ENCODE results near the gene C12orf50.

Gene C12orf50, protein sequence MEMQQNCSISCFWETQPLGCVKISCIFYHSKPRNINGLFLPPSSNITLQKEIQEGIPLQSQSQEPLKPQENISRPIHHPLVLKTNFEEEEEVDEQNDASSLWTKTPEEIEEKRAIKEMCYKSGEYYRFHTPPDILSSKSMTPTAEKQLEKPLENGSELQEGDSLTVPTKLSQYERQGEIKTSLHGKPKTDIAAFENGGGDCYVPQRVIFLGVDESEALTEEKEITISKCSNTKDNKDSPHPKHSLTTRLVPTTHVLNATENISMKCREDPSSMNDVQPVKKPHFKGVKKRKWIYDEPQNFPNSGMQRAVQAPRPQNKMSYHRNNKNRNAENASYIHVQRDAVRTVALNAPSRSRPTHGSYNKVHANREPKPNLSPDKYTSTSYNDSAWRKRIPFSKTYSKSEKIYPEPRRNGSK

DNA sequence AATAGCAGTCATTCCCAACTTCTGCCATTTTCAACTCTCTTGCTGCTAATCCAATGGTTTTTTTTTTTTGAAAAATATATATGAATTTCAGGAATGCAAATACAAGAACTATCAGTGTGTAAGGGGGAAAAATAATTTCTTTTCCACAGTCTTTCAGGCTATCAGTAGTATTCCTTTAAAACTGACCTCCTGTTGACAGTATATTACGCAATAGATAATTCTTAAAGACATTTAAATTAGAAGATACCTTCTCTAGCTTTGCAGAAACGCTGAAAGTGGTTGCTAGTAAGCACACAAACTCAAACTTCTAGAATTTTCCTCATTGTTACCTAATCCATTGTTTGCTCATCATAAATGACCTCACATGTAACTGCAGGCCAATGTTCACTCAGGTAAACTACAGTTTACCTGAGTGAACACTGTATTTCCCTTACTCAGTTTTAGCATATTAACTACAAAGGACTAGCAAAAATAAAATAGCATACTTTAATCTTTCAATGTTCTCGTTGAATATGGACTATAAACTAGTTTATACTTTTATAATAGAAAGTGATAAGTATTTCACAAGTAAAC, at the start of gene C12orf50:
Gene C12orf50 (minus strand): TSS at position 309 of the 573 bp plus-strand sequence. CDS start 2,439 bp downstream, outside the sequence.
- ChIA-PET CTCF (no interaction called here), POLR2A (no interaction called here)
- no peak within 1 kb of the TSS for H3K4me3 ChIP-seq (ENCODE audit: low read depth, low read length)
- H3K4me1 ChIP-seq (ENCODE audit: control insufficient read depth, insufficient read depth, low read length): no peaks in the 10 kb centered on the region
- no peaks in the 10 kb centered on the region for H3K36me3 ChIP-seq (ENCODE audit: control insufficient read depth in 2 of 2, insufficient read depth in 1 of 2, low read length in 2 of 2)
- no peaks in the 10 kb centered on the region for H3K9me3 ChIP-seq (ENCODE audit: control insufficient read depth, insufficient read depth, low read depth, low read length)
- H3K27ac ChIP-seq (ENCODE audit: extremely low read depth, low read depth, low read length): no peak within 1 kb of the TSS
- no peak for TF ChIP-seq ZNF311 (tag by site-specific recombination; IDR thresholded peaks at IDR 0.05; ENCODE audit: borderline replicate concordance)
- TF ChIP-seq, protein P1, sequence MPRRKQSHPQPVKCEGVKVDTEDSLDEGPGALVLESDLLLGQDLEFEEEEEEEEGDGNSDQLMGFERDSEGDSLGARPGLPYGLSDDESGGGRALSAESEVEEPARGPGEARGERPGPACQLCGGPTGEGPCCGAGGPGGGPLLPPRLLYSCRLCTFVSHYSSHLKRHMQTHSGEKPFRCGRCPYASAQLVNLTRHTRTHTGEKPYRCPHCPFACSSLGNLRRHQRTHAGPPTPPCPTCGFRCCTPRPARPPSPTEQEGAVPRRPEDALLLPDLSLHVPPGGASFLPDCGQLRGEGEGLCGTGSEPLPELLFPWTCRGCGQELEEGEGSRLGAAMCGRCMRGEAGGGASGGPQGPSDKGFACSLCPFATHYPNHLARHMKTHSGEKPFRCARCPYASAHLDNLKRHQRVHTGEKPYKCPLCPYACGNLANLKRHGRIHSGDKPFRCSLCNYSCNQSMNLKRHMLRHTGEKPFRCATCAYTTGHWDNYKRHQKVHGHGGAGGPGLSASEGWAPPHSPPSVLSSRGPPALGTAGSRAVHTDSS (tag by site-specific recombination; IDR thresholded peaks at IDR 0.05): no peak
- no peak for TF ChIP-seq REPIN1 (tag by site-specific recombination; IDR thresholded peaks at IDR 0.05; ENCODE audit: low read depth)
- no peak for TF ChIP-seq ZBTB20 (tag by site-specific recombination; IDR thresholded peaks at IDR 0.05)

DNA sequence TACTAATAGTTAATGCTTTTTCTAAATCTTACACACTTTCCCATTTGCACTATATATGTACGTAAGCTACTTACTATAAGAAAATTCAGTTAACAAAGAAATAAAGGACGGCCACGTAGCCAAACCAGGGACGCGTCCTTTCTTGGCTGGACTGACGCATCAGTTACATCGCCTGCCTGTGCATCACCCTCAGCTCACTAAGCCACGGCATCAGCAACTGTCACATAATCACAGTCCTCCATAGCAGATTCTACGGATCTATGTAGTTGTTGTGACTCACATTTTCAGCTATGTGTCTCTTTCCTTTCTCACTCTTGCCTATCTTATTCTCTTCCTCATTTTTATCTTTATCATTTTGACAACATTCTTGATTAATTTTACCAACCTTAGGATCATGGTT, 38.1 kb upstream of the C12orf50 start:
- Histone ChIP-seq H3K27ac (ENCODE audit: extremely low read depth, low read depth, low read length) (no peak overlapping the region), H3K4me3 (ENCODE audit: low read depth, low read length) (no peak overlapping the region), H3K9me3 (ENCODE audit: control insufficient read depth, insufficient read depth, low read depth, low read length) (no peaks in the 10 kb centered on the region), H3K4me1 (ENCODE audit: control insufficient read depth, insufficient read depth, low read length) (no peaks in the 10 kb centered on the region), H3K36me3 (ENCODE audit: control insufficient read depth in 2 of 2, insufficient read depth in 1 of 2, low read length in 2 of 2) (peaks cover 24 to 32% of the 10 kb centered on the region in 2 experiments)
- CTCF ChIA-PET: no interaction called here
- TF ChIP-seq ZFP41 (tag by site-specific recombination; IDR thresholded peaks at IDR 0.05; ENCODE audit: borderline replicate concordance) (no peak), ZNF707 (tag by site-specific recombination; IDR thresholded peaks at IDR 0.05) (no peak), ZNF555 (tag by site-specific recombination; conservative IDR thresholded peaks at IDR 0.05) (no peak), HOXA7 (CRISPR knock-in tag; IDR thresholded peaks at IDR 0.05; ENCODE audit: borderline replicate concordance) (no peak), ZNF600 (tag by site-specific recombination; IDR thresholded peaks at IDR 0.05) (no peak), ZNF266 (tag by site-specific recombination; IDR thresholded peaks at IDR 0.05; ENCODE audit: low read depth) (no peak), SCRT2 (tag by site-specific recombination; IDR thresholded peaks at IDR 0.05) (no peak), ZNF433 (tag by site-specific recombination; IDR thresholded peaks at IDR 0.05; ENCODE audit: low read depth) (no peak), ZIC2 (tag by site-specific recombination; IDR thresholded peaks at IDR 0.05) (no peak), ZNF146 (tag by site-specific recombination; IDR thresholded peaks at IDR 0.05) (no peak), ZNF837 (tag by site-specific recombination; IDR thresholded peaks at IDR 0.05) (no peak), ZNF624 (tag by site-specific recombination; IDR thresholded peaks at IDR 0.05) (no peak), ZBTB21 (tag by site-specific recombination; IDR thresholded peaks at IDR 0.05) (no peak), ZNF48 (tag by site-specific recombination; IDR thresholded peaks at IDR 0.05) (no peak)
- TF ChIP-seq, protein P2, sequence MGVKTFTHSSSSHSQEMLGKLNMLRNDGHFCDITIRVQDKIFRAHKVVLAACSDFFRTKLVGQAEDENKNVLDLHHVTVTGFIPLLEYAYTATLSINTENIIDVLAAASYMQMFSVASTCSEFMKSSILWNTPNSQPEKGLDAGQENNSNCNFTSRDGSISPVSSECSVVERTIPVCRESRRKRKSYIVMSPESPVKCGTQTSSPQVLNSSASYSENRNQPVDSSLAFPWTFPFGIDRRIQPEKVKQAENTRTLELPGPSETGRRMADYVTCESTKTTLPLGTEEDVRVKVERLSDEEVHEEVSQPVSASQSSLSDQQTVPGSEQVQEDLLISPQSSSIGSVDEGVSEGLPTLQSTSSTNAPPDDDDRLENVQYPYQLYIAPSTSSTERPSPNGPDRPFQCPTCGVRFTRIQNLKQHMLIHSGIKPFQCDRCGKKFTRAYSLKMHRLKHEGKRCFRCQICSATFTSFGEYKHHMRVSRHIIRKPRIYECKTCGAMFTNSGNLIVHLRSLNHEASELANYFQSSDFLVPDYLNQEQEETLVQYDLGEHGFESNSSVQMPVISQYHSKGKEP (tag by site-specific recombination; IDR thresholded peaks at IDR 0.05): no peak
- TF ChIP-seq, protein P1 (tag by site-specific recombination; IDR thresholded peaks at IDR 0.05): no peak
- TF ChIP-seq, protein P3, sequence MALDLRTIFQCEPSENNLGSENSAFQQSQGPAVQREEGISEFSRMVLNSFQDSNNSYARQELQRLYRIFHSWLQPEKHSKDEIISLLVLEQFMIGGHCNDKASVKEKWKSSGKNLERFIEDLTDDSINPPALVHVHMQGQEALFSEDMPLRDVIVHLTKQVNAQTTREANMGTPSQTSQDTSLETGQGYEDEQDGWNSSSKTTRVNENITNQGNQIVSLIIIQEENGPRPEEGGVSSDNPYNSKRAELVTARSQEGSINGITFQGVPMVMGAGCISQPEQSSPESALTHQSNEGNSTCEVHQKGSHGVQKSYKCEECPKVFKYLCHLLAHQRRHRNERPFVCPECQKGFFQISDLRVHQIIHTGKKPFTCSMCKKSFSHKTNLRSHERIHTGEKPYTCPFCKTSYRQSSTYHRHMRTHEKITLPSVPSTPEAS (tag by site-specific recombination; IDR thresholded peaks at IDR 0.05): no peak
- TF ChIP-seq, protein P4, sequence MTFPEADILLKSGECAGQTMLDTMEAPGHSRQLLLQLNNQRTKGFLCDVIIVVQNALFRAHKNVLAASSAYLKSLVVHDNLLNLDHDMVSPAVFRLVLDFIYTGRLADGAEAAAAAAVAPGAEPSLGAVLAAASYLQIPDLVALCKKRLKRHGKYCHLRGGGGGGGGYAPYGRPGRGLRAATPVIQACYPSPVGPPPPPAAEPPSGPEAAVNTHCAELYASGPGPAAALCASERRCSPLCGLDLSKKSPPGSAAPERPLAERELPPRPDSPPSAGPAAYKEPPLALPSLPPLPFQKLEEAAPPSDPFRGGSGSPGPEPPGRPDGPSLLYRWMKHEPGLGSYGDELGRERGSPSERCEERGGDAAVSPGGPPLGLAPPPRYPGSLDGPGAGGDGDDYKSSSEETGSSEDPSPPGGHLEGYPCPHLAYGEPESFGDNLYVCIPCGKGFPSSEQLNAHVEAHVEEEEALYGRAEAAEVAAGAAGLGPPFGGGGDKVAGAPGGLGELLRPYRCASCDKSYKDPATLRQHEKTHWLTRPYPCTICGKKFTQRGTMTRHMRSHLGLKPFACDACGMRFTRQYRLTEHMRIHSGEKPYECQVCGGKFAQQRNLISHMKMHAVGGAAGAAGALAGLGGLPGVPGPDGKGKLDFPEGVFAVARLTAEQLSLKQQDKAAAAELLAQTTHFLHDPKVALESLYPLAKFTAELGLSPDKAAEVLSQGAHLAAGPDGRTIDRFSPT (tag by site-specific recombination; IDR thresholded peaks at IDR 0.05): no peak
- POLR2A ChIA-PET: no interaction called here
